ENCODE data around the gene ARHGEF4.

Gene ARHGEF4

GRCh38 chr2:131035112-131035825 lies 198.6 kb downstream of the ARHGEF4 start:
- DNase-seq (ENCODE audit: low read depth in 1 of 2, low spot score in 1 of 2): no peak

GRCh38 chr2:131035826-131036231 lies 199.1 kb downstream of the ARHGEF4 start:
- DNase-seq (ENCODE audit: low read depth in 1 of 2, low spot score in 1 of 2): no peak

- DNase-seq (ENCODE audit: low read depth in 1 of 2, low spot score in 1 of 2): no peak
Observed at GRCh38 chr2:131036269-131036668, 199.6 kb downstream of the ARHGEF4 start.

- no peak for DNase-seq (ENCODE audit: low read depth in 1 of 2, low spot score in 1 of 2)
Observed at GRCh38 chr2:131036696-131037397, 200.1 kb downstream of the ARHGEF4 start.

- DNase-seq (ENCODE audit: low read depth in 1 of 2, low spot score in 1 of 2): no peak
Observed at GRCh38 chr2:131037398-131038257, 200.9 kb downstream of the ARHGEF4 start.

- DNase-seq (ENCODE audit: low read depth in 1 of 2, low spot score in 1 of 2): no peak
Observed at GRCh38 chr2:131038258-131039100, 201.8 kb downstream of the ARHGEF4 start.

GRCh38 chr2:131039101-131039440 lies 202.4 kb downstream of the ARHGEF4 start:
- DNase-seq (ENCODE audit: low read depth in 1 of 2, low spot score in 1 of 2): no peak

GRCh38 chr2:131039535-131039907 lies 202.8 kb downstream of the ARHGEF4 start:
- DNase-seq (ENCODE audit: low read depth in 1 of 2, low spot score in 1 of 2): no peak

GRCh38 chr2:131039908-131040660 lies 203.4 kb downstream of the ARHGEF4 start:
- no peak for DNase-seq (ENCODE audit: low read depth in 1 of 2, low spot score in 1 of 2)

GRCh38 chr2:131040661-131041401 lies 204.1 kb downstream of the ARHGEF4 start:
- no peak for DNase-seq (ENCODE audit: low read depth in 1 of 2, low spot score in 1 of 2)

GRCh38 chr2:131041402-131042147 lies 204.9 kb downstream of the ARHGEF4 start:
- DNase-seq (ENCODE audit: low read depth in 1 of 2, low spot score in 1 of 2): no peak

GRCh38 chr2:131042148-131042775 lies 205.5 kb downstream of the ARHGEF4 start:
- no peak for DNase-seq (ENCODE audit: low read depth in 1 of 2, low spot score in 1 of 2)

- no peak for DNase-seq (ENCODE audit: low read depth in 1 of 2, low spot score in 1 of 2)
Observed at GRCh38 chr2:131043199-131044074, 206.7 kb downstream of the ARHGEF4 start.

- DNase-seq (ENCODE audit: low read depth in 1 of 2, low spot score in 1 of 2): no peak
Observed at GRCh38 chr2:131044075-131044756, 207.5 kb downstream of the ARHGEF4 start.

GRCh38 chr2:131044757-131045150 lies 208.0 kb downstream of the ARHGEF4 start:
- DNase-seq (ENCODE audit: low read depth in 1 of 2, low spot score in 1 of 2): no peak

GRCh38 chr2:131045286-131046027 lies 208.7 kb downstream of the ARHGEF4 start:
- no peak for DNase-seq (ENCODE audit: low read depth in 1 of 2, low spot score in 1 of 2)

All from activated CD4-positive, alpha-beta T cell treated with anti-CD3 and anti-CD28 coated beads, Interleukin-2, amount 50 U/mL, for 24 hours (primary cell).